Suppressor macrophage treated with lipopolysaccharide for 1 hour (primary cell): ENCODE results near the gene PGLYRP2.
A peak's percentile ranks its signal among the peaks of the same experiment; 100 is the strongest.

Experiments
- DNase-seq, 3 donors: peaks; one replicate each; pipeline ENCODE4 v3.0.0-alpha.2; 2020 to 2022

Gene PGLYRP2

DNA sequence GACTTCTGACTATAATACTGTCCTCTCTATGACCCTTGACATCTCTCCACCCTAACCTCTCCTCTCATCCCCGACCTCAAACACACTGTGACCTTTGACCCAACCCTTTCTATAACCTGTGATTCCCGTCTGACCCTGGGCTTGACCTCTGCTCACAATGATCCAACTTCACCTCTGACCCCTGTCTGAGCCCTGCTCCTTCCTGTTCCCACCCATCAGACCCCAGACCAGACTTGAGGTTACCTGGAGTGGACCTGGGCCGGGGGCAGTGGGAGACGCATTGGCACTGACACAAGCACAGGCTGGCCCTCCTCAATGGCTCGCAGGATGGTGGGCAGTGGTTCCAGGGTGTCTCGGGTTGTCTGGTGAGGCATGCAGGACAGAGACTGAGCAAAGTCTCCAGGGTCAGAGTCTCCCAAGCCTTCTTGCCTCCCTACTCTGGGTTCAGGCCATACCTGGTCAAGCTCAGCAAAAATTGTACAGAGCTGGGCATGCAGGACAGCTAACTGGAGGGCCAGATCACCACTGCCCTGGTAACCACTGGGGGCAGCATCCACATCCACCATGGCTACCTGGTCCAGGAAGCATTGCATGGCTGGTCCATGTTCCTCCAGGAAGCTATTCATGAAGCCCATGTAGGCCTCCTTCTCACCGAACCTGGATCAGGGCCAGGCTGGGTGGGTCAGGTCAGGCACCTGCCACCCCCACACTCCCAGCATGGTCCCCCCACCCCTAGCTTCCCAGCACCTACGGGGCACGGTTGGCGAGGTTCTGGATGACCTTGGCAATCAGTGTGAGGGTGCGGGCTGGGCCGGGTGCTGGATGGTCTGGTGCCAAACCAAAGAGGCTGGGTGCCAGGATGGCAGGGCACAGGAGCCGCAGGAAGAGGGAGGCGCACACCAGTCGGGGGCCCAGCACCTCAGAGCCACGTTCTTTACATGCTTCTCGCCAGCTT lies 25.1 kb downstream of the PGLYRP2 start:
- DNase-seq: no peak

DNA sequence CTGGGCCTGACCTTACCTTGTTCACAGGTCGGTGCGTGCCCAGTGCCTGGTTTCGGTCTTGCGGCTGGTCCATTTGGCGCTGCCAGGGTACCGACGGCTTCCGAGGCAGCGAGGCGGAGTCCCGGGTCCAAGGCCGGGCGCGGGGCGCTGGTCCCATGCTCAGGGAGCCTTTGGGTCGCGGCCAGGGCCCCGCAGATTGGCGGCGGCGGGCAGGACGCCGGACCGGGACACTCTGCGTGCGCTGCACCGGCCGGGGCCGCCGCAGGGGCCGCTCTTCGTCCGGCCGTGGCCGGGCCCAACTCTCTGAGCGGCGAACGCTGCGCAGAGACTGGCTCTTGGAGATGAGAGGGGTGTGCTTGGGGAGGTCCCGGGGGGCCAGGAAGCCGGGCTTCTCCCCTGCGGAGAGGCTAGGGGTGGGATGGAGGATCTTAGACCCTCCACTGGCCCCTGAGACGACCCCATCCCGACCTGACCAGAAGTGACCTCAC lies 26.2 kb downstream of the PGLYRP2 start:
- DNase-seq: no peak

DNA sequence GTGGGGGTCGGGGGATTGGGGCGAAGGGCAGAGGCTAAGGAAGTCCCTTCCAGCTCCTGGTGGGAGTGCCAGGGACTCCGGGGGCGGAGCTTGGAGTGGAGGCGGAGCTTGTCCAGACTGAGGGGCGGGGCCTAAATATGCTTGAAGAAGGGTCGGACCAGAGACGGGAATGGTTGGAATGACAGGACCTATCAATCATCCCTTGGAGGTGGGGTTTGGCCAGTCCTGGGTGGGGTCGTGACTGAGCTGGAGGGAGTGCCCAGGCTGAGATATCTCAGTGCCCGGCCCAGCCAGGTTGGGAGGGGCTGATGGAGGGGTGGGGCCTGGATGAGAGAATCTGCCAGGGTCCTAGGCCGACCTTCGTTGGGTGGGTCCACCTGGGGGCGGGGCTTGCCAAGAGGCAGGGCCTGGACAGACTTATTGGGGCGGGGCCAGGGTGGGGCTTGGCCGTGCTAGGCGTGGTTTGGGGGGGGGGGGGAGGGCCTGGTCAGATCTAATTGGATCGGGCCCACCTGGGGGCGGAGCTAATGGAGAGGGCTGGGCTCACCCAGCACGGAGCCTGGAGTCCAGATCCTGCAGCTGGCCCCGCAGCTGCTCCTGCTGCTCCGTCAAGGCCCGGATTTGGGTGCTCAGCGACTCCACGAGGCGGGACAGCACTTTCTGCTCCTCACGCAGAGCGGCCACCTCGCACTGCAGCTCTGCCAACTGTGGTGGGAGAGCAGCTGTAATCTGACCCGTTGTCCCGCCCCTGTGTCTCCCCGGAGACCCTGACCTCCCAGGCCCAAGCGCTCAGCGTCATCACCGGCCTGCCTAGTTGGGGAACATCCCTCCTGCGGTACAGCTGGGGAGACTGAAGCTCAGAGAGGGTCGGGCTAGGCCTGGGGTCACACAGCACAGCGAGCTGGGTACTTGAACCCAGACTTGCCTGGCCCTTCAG lies 26.9 kb downstream of the PGLYRP2 start:
- DNase-seq: peak; percentile 48 to 60 (median 49)

DNA sequence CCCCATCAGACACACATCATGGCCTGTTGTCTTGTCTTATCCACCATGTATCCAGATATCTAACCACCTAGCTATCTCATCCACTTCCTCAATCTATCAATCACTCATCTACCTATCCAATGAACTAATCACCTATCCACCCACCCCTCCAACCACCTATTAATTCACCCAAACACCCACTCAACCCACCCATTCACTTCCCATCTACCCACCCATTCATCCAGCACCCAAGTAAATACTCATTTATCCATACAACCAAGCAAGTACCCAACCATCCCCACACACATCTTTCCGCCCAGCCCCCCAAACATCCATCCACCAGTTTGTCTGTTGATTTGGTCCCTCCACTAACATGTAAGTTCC lies 28.8 kb downstream of the PGLYRP2 start:
- DNase-seq: no peak

DNA sequence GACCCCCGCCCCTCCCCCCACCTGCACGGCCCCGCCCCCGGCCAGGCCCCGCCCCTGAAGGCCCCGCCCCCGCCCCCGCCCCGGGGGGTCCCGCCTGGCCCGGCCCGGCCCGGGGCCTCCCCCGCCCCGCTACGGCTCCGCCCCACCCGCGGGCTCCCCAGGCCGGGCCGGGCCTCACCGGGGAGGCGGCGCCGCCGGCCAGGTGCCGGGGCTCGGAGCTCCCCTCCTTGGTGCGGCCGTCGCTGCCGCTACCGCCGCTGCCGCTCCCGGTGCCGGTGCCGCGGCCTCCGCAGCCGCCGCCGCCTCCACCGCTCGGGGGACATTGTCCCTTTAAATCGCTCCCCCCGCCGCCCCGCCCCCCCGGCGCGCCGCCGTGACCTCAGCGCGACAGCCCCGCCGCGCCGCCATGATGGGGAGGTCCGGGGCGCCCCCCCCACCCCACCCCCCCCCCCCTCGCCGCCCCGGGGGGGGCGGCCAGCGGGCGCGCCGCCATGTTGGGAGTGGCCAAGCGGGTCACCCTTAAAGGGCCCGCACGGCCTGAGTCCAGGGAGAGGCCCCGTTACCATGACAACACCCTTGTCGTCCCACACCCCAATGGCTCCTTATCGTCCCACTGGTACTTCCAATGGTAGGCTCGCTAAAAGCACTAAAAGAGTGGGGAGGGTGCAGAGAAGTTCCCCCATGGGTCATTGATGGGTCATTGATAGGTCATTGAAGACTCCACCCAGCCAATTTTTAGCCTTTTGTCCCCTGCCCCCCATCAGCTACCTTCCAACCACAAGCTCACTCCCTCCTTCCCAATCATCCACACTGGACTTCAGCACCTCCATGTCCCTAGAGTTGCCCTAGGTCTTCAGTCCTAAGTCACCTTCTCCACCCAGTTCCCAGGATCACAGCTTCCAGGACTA lies 29.4 kb downstream of the PGLYRP2 start, which contains the start of gene WIZ:
Gene WIZ (minus strand): TSS at position 337 of the 908 bp plus-strand sequence. CDS start 1,649 bp downstream, outside the sequence.
- peak; percentile 77 to 95 (median 88) for DNase-seq

DNA sequence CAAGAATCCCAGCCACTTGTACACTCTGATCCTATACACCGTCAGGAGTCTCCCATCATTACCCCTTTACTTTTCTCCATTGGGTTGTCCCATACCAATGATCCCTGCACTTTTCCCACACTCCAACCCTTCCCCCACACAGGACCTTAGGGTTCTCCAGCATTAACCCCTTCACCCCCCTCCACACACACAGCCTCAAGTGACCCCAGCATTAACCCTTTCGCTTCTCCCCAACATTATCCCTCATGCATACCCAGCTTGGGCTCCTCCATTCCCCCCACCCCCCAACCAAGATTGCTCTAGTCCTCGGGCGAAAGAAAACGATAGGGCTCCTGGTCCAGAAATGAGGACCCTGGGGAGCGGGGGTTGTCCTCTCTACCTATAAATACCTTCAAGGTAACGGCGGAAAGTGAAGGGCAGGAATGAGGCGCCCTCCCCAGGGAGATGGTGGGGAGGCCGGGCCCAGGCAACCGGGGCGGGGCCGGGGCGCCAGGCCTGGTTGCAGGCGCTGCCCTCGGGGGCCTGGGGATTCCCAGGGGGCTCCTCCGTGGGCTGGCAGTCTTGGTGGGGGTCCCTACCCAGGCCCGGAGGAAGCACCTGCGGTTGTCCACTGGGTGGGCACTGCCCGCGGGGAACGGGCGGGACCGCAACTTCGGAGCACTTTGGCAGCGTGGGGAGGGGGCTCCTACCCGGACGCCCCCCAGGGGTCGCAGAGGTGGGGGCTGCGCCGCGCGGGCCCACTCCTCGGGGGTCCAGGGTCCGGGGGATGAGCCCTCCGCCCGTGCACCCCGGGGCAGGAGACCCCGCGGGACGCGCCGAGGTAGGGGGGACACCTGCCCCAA lies 30.3 kb downstream of the PGLYRP2 start:
- DNase-seq: peak in 1 of 3 donors; percentile 19

DNA sequence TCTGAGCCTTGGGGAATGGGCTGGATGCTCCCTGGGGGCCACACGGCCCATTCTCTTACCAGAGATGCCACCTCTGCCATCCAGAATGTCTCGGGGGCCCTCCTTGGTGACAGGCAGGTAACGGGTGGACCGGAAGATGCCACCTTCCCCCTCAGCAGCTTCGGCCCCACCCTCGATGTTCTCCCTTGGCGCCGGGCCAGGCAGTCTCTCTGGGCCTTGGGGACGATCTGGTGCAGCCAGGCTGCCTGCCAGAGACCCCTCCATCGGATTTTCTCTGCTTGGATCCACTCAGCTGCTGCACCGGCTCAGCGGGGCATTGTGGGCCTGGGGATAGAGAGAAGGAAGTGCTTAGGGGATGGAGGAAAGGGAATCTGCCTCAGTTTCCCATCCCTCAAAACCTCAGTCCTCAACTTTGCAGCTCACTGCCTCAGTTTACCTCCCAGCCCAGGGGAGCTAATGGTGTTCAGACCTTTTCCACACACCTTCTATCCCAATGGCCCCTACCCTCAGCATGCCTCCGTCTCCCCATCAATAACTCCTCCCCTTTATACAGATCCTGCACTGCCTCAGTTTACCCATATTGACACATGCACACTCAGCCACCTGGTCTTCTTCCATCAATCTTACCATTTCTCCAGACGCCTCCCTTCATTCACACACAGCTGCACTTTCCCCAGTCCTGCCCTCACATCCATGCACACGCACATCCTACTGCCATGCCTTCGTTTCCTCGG lies 31.1 kb downstream of the PGLYRP2 start:
- no peak for DNase-seq

DNA sequence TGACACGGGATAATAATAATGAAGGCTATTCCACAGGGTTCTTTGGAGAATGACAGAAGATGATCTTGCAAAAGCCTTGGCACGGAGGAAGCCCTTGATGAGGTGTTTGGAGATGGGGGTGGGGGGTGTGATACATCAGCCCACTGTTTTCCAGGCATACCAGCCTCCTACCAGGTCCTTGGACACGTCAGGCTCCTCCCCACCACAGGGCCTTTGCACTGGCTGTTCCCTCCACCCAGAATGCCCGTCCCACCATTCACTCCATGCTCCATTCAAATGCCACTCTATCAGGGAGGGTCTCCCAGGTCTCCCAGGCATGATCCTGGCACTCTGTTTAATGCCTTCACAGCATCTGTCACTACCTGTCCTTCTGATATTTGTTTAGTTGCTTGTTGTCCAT lies 32.2 kb downstream of the PGLYRP2 start:
- DNase-seq: no peak

DNA sequence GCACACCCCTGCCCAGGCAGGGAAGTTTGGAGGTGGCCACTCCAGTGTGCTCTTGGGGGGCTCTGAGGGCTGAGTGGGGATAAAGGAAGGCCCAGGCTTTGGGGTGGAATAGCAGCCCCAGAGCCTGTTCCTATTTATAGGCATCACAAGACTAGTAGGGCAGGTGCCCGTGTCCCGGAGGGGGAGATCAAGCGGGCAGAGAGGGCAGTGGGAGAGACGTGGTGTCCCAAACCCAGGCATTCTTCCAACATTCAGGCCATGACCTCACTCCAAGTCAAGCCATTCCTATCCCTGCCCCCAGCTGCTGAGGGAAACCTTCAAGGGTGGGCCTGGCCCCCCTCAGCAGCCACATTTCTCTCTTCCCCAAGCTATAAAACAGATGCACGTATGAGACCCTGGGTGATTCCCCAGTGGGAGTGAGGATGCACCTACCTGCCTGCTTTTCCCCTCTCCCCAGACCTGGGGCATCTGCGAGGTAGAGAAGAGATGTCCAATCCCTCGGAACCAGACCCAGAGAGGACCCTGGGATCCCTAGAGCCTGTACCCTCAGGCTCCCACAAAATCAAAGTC lies 33.4 kb downstream of the PGLYRP2 start:
- no peak for DNase-seq

DNA sequence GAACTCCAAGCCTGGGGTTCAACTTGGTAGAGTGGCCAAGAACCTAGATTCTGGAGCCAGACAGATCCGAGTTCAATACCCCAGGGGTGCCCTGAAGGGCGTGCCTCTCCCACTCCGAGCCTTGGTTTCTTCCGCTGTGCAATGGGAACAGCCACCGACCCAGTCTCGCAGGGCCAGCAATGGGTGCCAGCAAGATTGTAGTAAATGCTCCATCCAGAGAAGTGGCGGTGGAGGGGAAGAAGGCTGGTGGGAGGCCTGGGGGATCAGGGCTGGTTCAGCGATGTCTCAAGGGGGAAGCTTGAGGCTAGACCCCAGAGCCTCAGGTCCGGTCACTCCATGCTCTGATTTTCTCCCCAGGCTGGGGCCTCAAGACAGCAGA lies 34.1 kb downstream of the PGLYRP2 start:
- no peak for DNase-seq

DNA sequence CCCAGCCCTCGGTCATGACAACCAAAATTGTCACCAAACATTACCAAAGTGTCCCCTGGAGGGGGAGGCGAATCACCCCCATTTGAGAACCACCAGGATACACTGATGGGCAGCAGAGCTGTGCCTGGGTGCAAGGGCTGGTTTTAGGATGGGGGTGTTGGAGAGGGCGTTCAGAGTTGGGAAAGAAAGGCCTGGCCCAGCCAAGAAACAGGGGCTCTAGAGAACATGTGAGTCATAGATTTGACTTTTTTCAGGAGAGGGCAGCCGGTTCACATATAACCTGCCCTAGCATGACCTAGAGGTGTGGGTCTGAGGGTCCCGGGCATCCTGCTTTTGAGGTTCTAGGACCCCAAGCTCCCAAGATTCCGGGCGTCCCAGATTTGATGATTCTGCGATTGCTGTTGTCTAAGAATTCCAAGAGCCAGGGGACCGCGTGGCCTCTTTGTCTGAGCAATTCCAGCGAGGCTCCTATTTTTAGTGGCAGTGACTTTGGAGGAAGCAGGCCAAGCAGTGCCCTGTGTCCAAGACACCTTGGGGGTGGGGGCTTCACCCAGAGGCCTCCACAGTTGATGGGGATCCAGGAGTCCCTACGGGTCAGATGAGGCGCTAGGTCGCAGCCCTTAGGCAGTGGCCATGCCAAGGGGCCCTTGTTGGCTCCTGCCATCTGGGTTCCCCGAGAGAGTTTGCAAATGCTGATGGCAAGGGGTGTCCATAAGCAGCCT lies 34.6 kb downstream of the PGLYRP2 start:
- DNase-seq: no peak

DNA sequence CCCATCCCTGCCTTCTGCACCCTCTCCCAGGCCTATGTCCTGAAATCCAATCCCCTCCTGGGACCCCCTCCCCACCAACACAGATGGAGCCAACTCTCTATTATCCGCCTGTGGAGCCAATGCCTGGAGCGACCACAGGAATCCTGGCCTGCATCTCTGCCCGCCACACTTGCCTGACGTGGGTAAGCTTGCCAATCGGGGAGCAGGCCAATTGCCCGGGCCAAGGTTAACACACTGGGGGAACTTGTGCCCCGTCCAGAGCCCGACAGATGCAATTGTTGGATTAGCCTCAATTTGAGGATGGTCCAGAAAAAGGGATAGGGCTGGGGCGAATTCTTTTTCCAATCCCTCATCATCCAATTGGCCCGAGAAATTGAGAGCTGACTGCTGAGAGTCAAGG lies 35.5 kb downstream of the PGLYRP2 start:
- DNase-seq: no peak

DNA sequence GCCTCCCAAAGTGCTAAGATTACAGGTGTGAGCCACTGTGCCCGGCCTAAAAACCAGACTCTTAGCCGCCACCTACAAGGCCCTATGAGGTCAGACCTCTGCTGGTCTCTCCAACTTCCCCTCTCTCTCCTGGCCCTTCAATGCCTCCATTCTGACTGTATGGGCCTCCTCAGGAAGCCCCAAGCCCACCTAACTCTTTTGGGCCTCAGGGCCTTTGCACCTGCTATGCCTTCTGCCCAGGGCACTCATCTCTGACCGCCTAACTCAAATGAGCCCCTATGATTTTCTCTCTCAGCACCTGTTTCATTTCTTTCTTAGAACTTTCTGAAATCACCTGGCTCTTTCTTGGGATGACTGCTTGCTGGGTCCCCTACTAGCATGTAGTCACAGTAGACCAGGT lies 36.0 kb downstream of the PGLYRP2 start:
- DNase-seq: no peak

DNA sequence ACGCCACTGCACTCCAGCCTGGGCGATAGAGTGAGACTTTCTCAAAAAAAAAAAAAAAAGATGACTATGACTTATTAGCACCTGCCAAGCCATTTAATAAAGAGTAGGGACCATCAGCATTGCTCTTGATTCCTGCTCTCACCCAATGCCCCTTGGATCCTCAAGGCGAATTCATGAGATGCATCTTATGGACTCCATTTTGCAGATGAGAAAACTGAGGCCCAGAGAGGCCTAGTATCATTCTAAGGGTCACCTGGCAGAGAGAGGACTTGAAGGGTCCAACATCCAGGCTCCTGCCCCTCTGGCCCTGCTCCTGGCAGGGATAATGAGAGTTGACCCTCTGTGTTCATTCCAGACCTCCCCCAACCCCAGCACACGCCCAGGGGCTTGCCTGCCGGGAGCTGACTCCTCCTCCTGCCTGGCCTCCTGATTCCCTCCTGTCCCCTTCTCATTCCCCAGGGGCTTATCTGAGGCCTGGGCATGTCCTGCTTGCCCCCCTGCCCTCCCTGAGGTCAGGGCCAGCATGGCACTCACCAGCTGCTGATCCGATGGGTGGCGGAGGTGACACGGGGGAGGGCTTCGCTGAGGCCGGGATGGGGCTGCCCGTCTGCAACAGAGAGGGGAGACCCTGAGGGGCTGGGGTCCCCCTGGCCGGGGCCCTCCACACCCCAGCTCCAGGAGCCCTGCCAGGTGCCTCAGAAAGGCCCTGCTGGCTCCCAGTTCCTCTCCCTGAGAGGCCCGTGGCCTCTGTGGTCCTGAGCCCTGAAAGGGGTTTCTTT lies 37.0 kb downstream of the PGLYRP2 start:
- no peak for DNase-seq

DNA sequence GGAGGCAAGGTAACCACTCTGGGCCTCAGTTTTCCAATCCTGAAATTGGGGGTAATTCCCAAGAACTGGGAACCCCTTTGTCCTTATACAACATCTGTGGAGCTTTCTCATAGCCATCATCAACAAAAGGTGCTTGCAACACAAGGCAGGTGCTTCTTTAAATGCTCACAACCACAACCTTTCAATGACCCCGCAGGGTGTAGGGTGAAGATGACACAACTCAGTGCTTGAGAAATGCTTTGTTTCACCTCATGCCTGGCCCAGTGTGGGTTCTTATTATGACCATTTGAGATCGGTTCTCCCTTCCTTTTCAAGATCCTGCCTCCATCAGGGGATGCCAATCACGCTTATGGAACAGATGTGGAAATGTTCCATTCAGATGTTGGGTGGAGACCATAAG lies 38.0 kb downstream of the PGLYRP2 start:
- no peak for DNase-seq

DNA sequence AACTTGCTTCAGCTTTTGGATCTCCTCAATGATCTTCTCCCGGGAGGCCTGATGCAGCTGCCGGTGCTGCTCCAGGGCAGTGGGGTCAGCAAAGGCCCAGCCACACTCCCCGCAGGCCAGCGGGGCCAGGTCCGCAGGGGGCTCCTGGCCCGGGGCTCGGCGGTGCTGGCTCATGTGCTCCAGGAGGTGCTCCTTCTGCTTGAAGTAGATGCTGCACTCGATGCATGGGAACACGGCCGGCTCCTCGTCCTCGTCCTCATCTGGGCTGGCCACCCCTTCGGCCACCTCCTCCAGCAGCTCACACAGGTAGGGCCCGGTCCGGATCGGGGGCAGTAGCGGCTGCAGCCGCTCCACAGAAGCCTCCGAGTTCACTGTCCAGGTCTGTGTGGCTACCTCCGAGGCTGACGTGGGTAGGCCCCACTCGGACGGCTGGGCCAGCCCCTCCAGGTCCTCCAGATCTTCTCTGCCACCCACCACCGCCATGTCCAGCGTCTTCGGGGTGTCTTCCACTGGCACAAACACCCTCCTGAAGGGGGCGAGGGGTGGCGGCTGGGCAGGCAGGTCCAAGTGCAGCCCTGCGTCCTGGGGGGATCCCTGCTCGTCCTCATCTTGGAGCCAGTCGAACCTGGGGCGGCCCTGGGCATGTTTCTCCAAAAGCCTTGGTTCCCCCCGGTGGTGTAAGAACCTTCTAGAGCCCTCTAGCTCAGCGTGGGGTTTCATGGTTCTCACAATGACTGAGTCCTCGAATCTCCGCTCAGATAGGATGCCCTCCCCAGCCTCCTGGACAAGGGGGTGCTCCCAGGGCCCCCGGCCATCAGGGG lies 39.3 kb downstream of the PGLYRP2 start:
- no peak for DNase-seq

DNA sequence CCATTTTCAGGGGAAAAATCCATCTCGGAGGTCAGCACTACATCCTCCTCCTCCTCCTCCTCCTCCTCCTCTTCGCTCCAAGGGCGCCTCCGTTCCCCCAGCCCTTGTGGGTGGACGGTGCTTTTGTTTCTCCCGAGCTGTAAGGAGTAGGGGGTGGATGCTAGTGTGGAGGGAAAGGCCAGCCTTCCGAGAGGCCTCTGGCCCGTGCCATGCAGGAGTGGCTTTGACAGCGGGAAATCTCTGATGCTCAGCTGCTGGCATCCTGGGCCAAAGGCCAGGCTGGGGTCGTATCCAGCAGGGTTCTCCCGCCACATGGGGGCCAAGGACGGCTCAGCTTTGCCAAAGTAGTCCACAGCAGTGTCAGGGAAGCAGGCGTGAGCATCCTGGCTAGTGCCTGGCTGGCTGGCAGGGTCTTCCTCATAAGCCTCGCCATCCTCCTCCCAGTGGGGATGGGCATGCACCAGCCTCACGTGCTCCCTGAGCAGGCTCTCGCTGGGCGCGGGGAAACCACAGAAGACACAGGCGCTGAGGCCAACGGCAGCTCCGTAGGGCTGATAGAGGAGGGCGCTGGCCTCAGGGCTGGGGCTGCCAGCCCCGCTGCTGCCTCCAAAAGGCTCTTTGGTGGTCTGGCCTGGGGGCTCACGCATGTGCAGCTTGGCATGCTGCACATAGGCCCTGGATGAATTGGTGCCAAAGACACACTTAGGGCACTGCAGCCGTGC lies 40.1 kb downstream of the PGLYRP2 start:
- no peak for DNase-seq
